ENCODE results near the gene IGF1R. TPM values are rescaled to one million over a fixed set of nuclear protein-coding genes. Genes with fewer than 3 reads are reported as not detected.

Gene IGF1R
- total and polyA plus RNA-seq, 2 donors (not counting 3 experiments of a cell fraction or from before 2014, with no cell fraction given) = 16.1 to 59.1 TPM

- dilution Hi-C loops (cut with MboI; ENCODE audit: extremely low pct_ligation_motif_present, low sequenced_read_pairs) = no loop called here
- POLR2A ChIA-PET = no interaction called here
- BruUV-seq (replicated peaks) = no TSS peak
These were observed 155.1 kb downstream of the IGF1R start for GRCh38 chr15:98803228-98804056.

GRCh38 chr15:98804057-98804380, 155.7 kb downstream of the IGF1R start:
- Histone ChIP-seq H3K9me3 (replicated peaks; ENCODE audit: control insufficient read depth, insufficient read depth, low read length) (no peaks in the 10 kb centered on the region), H3K4me1 (ENCODE audit: control insufficient read depth, extremely low read depth, insufficient read depth, low read length) (peaks cover 39% of the 10 kb centered on the region), H3K79me2 (ENCODE audit: control insufficient read depth, insufficient read depth, low read length) (peaks cover 19% of the 10 kb centered on the region), H3K9ac (replicated peaks; ENCODE audit: extremely low read depth, insufficient read depth, low read length) (no peak overlapping the region), H2AFZ (ENCODE audit: low read depth, low read length) (no peak overlapping the region), H3K27ac (ENCODE audit: insufficient read depth, low read depth, low read length) (no peak overlapping the region), H3K4me3 (replicated peaks in 1 of 3; ENCODE audit: insufficient read depth in 1 of 3, low read depth in 1 of 3, low read length in 3 of 3) (no peak overlapping the region), H3K36me3 (ENCODE audit: control insufficient read depth in 2 of 2, extremely low read depth in 1 of 2, insufficient read depth in 2 of 2, low read length in 2 of 2) (no peaks in the 10 kb centered on the region), H4K20me1 (replicated peaks; ENCODE audit: control insufficient read depth, extremely low read depth, insufficient read depth, low read length) (peaks cover 1% of the 10 kb centered on the region), H3K4me2 (ENCODE audit: insufficient read depth, low read length) (no peak overlapping the region), H3K27me3 (ENCODE audit: control insufficient read depth in 2 of 2, insufficient read depth in 2 of 2, low read length in 2 of 2) (no peaks in the 10 kb centered on the region), H3K9me1 (replicated peaks; ENCODE audit: control insufficient read depth, extremely low read depth, insufficient read depth, low read length) (no peaks in the 10 kb centered on the region)
- POLR2A ChIA-PET = no interaction called here
- no peak for FAIRE-seq
- BruUV-seq (replicated peaks) = no TSS peak
- intact Hi-C loops (cut with micrococcal nuclease) = loop anchor here (5.0 kb wide), 1 partner anchor 93 kb away; no protein-coding TSS in a partner anchor
- DNase-seq (ENCODE audit: low read depth, low spot score) = no peak
- dilution Hi-C loops (cut with MboI; ENCODE audit: extremely low pct_ligation_motif_present, low sequenced_read_pairs) = no loop called here
- no peak for TF ChIP-seq MYC (IDR thresholded peaks at IDR 0.05; ENCODE audit: low read depth, low read length)
- TF ChIP-seq POLR2AphosphoS5 (IDR thresholded peaks at IDR 0.05; ENCODE audit: insufficient read depth, low read depth, low read length) = no peak
- no peak for TF ChIP-seq MAX (IDR thresholded peaks at IDR 0.05; ENCODE audit: insufficient read depth, insufficient read length)
- no peak for TF ChIP-seq JUN (IDR thresholded peaks at IDR 0.05; ENCODE audit: borderline replicate concordance, insufficient read depth, insufficient read length, low read depth)
- TF ChIP-seq POLR2A (IDR thresholded peaks at IDR 0.05; ENCODE audit: low read depth, low read length) = no peak
- TF ChIP-seq GATA2 (IDR thresholded peaks at IDR 0.05; ENCODE audit: insufficient read depth, insufficient read length, low read depth, low read length) = no peak
- TF ChIP-seq FOS (IDR thresholded peaks at IDR 0.05; ENCODE audit: borderline replicate concordance, insufficient read depth, low read length) = no peak
- TF ChIP-seq CTCF (IDR thresholded peaks at IDR 0.05; ENCODE audit: extremely low read depth in 1 of 2, insufficient read depth in 1 of 2, low read depth in 1 of 2, low read length in 2 of 2) = no peak
- no peak for TF ChIP-seq EZH2 (IDR thresholded peaks at IDR 0.05; ENCODE audit: borderline replicate concordance, low read depth, low read length, severe bottlenecking)
- CTCF ChIA-PET = interaction anchor here (1.0 to 3.1 kb wide), 2 partner anchors 13 to 47 kb away, joined by 3 to 19 read pairs; no protein-coding TSS in a partner anchor

More at GRCh38 chr15:98803228-98804056, 155.1 kb downstream of the IGF1R start:
- DNase-seq (ENCODE audit: low read depth, low spot score) = no peak
- H3K4me1 ChIP-seq (ENCODE audit: control insufficient read depth, extremely low read depth, insufficient read depth, low read length) = peaks cover 42% of the 10 kb centered on the region
- no peaks in the 10 kb centered on the region for H3K36me3 ChIP-seq (ENCODE audit: control insufficient read depth in 2 of 2, extremely low read depth in 1 of 2, insufficient read depth in 2 of 2, low read length in 2 of 2)
- no peaks in the 10 kb centered on the region for H4K20me1 ChIP-seq (replicated peaks; ENCODE audit: control insufficient read depth, extremely low read depth, insufficient read depth, low read length)
- no peak overlapping the region for H3K4me3 ChIP-seq (replicated peaks in 1 of 3; ENCODE audit: insufficient read depth in 1 of 3, low read depth in 1 of 3, low read length in 3 of 3)
- no peak overlapping the region for H3K4me2 ChIP-seq (ENCODE audit: insufficient read depth, low read length)
- no peak overlapping the region for H2AFZ ChIP-seq (ENCODE audit: low read depth, low read length)
- no peak overlapping the region for H3K9ac ChIP-seq (replicated peaks; ENCODE audit: extremely low read depth, insufficient read depth, low read length)
- peak; percentile 71 for FAIRE-seq
- intact Hi-C loops (cut with micrococcal nuclease) = loop anchor here (5.0 kb wide), 1 partner anchor 94 kb away; no protein-coding TSS in a partner anchor
- peaks cover 22% of the 10 kb centered on the region for H3K79me2 ChIP-seq (ENCODE audit: control insufficient read depth, insufficient read depth, low read length)
- H3K9me1 ChIP-seq (replicated peaks; ENCODE audit: control insufficient read depth, extremely low read depth, insufficient read depth, low read length) = no peaks in the 10 kb centered on the region
- no peaks in the 10 kb centered on the region for H3K27me3 ChIP-seq (ENCODE audit: control insufficient read depth in 2 of 2, insufficient read depth in 2 of 2, low read length in 2 of 2)
- TF ChIP-seq FOS (IDR thresholded peaks at IDR 0.05; ENCODE audit: borderline replicate concordance, insufficient read depth, low read length) = peak; percentile 71
- TF ChIP-seq POLR2A (IDR thresholded peaks at IDR 0.05; ENCODE audit: low read depth, low read length) = no peak
- CTCF ChIA-PET = interaction anchor here (1.0 to 3.1 kb wide), 2 partner anchors 13 to 48 kb away, joined by 3 to 19 read pairs; no protein-coding TSS in a partner anchor
- H3K9me3 ChIP-seq (replicated peaks; ENCODE audit: control insufficient read depth, insufficient read depth, low read length) = no peaks in the 10 kb centered on the region
- no peak overlapping the region for H3K27ac ChIP-seq (ENCODE audit: insufficient read depth, low read depth, low read length)
